PC-3 (cell line): Measurements from ENCODE around the gene MYO1H. TPM values are rescaled to one million over a fixed set of nuclear protein-coding genes. Genes with fewer than 3 reads are reported as not detected.
A peak's percentile ranks its signal among the peaks of the same experiment; 100 is the strongest.

Experiments
- ATAC-seq: fragments of 200-7000 bp; cut with Tn5 transposase; 2 replicates; pipeline ENCODE4 v1.9.1; 2020; ENCODE audit warnings: mild to moderate bottlenecking, moderate library complexity
- BruUV-seq: library from RNA; stranded (reverse); fragments of 400-500 nt; replicated peaks from 2 replicates; lab custom pipeline; 2021; lab: Mats Ljungman, UMichigan
- CTCF ChIA-PET: fragments of 300-600 bp; sonication (Branson Sonifier 250); formaldehyde crosslinking; loops from one replicate; lab custom pipeline; 2022; ENCODE audit warnings: antibody characterized with exemption; lab: Charles Lee
- POLR2A ChIA-PET: fragments of 300-600 bp; sonication (Branson Sonifier 250); formaldehyde crosslinking; loops from one replicate; lab custom pipeline; 2022; ENCODE audit warnings: antibody characterized with exemption; ENCODE audit not compliant: unreplicated experiment; lab: Charles Lee
- DNase-seq: peaks from one replicate; pipeline ENCODE4 v3.0.0-alpha.2; 2015
- H2AFZ ChIP-seq: fragments of 300-600 bp; sonication (generic); 2 replicates; pipeline ENCODE4 v1.6.0; 2016; ENCODE audit warnings: antibody characterized with exemption, low read length
- H3F3A ChIP-seq: fragments of 300-600 bp; sonication (generic); one replicate; pipeline ENCODE4 v1.6.0; 2017; ENCODE audit warnings: antibody characterized with exemption, low read length, control low read depth, mild to moderate bottlenecking; ENCODE audit not compliant: unreplicated experiment
- H3K27ac ChIP-seq: fragments of 300-600 bp; sonication (generic); 2 replicates; pipeline ENCODE4 v1.5.1; 2016; ENCODE audit warnings: mild to moderate bottlenecking, low read length
- H3K27me3 ChIP-seq: fragments of 300-600 bp; sonication (generic); 2 replicates; pipeline ENCODE4 v1.6.1; 2016; ENCODE audit warnings: low read length, mixed read lengths
- H3K36me3 ChIP-seq: fragments of 300-600 bp; sonication (generic); 2 replicates; pipeline ENCODE4 v1.6.1; 2016; ENCODE audit warnings: low read depth, mixed run types, low read length, mixed read lengths
- H3K4me1 ChIP-seq: fragments of 300-600 bp; sonication (generic); 2 replicates; pipeline ENCODE4 v1.5.1; 2016; ENCODE audit warnings: low read length; ENCODE audit not compliant: insufficient read depth
- H3K4me2 ChIP-seq: fragments of 300-600 bp; sonication (generic); 2 replicates; pipeline ENCODE4 v1.6.0; 2016; ENCODE audit warnings: low read length
- H3K4me3 ChIP-seq: fragments of 300-600 bp; sonication (generic); 2 replicates; pipeline ENCODE4 v1.5.1; 2016; ENCODE audit warnings: mild to moderate bottlenecking, low read length, mixed read lengths
- H3K79me2 ChIP-seq: fragments of 300-600 bp; sonication (generic); 2 replicates; pipeline ENCODE4 v1.6.1; 2017; ENCODE audit warnings: low read length, mixed read lengths
- H3K9ac ChIP-seq: fragments of 300-600 bp; sonication (generic); 2 replicates; pipeline ENCODE4 v1.6.0; 2016; ENCODE audit warnings: mild to moderate bottlenecking, low read length
- H3K9me2 ChIP-seq: fragments of 300-600 bp; sonication (generic); replicated peaks from 2 replicates; pipeline ENCODE4 v1.6.1; 2016; ENCODE audit warnings: mixed run types, low read length, mixed read lengths
- H3K9me3 ChIP-seq: fragments of 300-600 bp; sonication (generic); 2 replicates; pipeline ENCODE4 v1.6.1; 2016; ENCODE audit warnings: low read length, mixed read lengths
- H4K20me1 ChIP-seq: fragments of 300-600 bp; sonication (generic); 2 replicates; pipeline ENCODE4 v1.6.1; 2016; ENCODE audit warnings: low read length, mixed read lengths
- CTCF ChIP-seq: fragments of 300-600 bp; sonication (generic); conservative IDR thresholded peaks from 2 replicates; pipeline ENCODE4 v1.5.1; 2017; ENCODE audit warnings: antibody characterized with exemption, low read depth, mild to moderate bottlenecking, low read length
- EZH2 ChIP-seq: fragments of 300-600 bp; sonication (generic); IDR thresholded peaks from one replicate; pipeline ENCODE4 v1.6.1; 2017; ENCODE audit warnings: antibody characterized with exemption, mild to moderate bottlenecking, low read length; ENCODE audit not compliant: unreplicated experiment
- EZH2phosphoT487 ChIP-seq: fragments of 300-600 bp; sonication (generic); IDR thresholded peaks from 2 replicates; pipeline ENCODE4 v1.6.1; 2018; ENCODE audit warnings: mild to moderate bottlenecking, antibody characterized with exemption, low read length, borderline replicate concordance
- intact Hi-C: fragments of 100-400 bp; cut with micrococcal nuclease; formaldehyde crosslinking; loops from 2 replicates; pipeline ENCODE4 v1.9.0; 2023
- total RNA-seq: library from RNA; depleted of rRNA; stranded (reverse); fragments of >200 nt; gene quantifications from 2 replicates; pipeline ENCODE4 v1.2.3, GENCODE V29; 2014

Gene MYO1H
- total RNA-seq, 1 experiment from 2014 or later: not detected

GRCh38 chr12:109461049-109461845, 113.5 kb downstream of the MYO1H start:
- Histone ChIP-seq H3F3A (peaks cover 18% of the 10 kb centered on the region), H3K4me1 (peaks cover 62% of the 10 kb centered on the region), H3K27me3 (no peaks in the 10 kb centered on the region), H3K36me3 (peaks cover 40% of the 10 kb centered on the region), H3K79me2 (peaks cover 78% of the 10 kb centered on the region), H2AFZ (no peak overlapping the region), H3K4me2 (peak overlapping the region; percentile 78), H3K27ac (peak overlapping the region; percentile 85), H3K9me2 (no peaks in the 10 kb centered on the region), H4K20me1 (no peaks in the 10 kb centered on the region), H3K4me3 (peak overlapping the region; percentile 46; the same call in 1 of the 2 replicates), H3K9me3 (no peaks in the 10 kb centered on the region), H3K9ac (peak overlapping the region; percentile 24)
- TF ChIP-seq EZH2phosphoT487: no peak
- no peak for TF ChIP-seq CTCF
- no peak for TF ChIP-seq EZH2
- BruUV-seq: no TSS peak
- CTCF ChIA-PET: interaction anchor here (0.5 kb wide), 1 partner anchor 33 kb away, joined by 4 read pairs; no protein-coding TSS in a partner anchor
- intact Hi-C loops: no loop called here
- peak; percentile 47 for ATAC-seq
- POLR2A ChIA-PET: no interaction called here
- peak; percentile 53 for DNase-seq

GRCh38 chr12:109461846-109462756, 114.4 kb downstream of the MYO1H start:
- DNase-seq: peak; percentile 94
- H3F3A ChIP-seq: peaks cover 18% of the 10 kb centered on the region
- peak overlapping the region; percentile 85 for H3K27ac ChIP-seq
- H3K9ac ChIP-seq: peak overlapping the region; percentile 28
- POLR2A ChIA-PET: interaction anchor here (2.3 kb wide), 1 partner anchor 15 kb away, joined by 14 read pairs; the partner anchor contains the start of genes KCTD10 and UBE3B
- BruUV-seq: no TSS peak
- TF ChIP-seq EZH2phosphoT487 (no peak), EZH2 (no peak), CTCF (no peak)
- H2AFZ ChIP-seq: no peak overlapping the region
- H3K36me3 ChIP-seq: peaks cover 31% of the 10 kb centered on the region
- H3K4me3 ChIP-seq: peak overlapping the region; percentile 46; the same call in 1 of the 2 replicates
- H3K9me2 ChIP-seq: no peaks in the 10 kb centered on the region
- no peaks in the 10 kb centered on the region for H3K27me3 ChIP-seq
- intact Hi-C loops: no loop called here
- ATAC-seq: peak; percentile 74
- H3K9me3 ChIP-seq: no peaks in the 10 kb centered on the region
- CTCF ChIA-PET: interaction anchor here (0.5 to 1.5 kb wide), 2 partner anchors 29 to 31 kb away, joined by 4 to 16 read pairs; no protein-coding TSS in a partner anchor
- peaks cover 60% of the 10 kb centered on the region for H3K4me1 ChIP-seq
- peak overlapping the region; percentile 78 for H3K4me2 ChIP-seq
- H3K79me2 ChIP-seq: peaks cover 86% of the 10 kb centered on the region
- no peaks in the 10 kb centered on the region for H4K20me1 ChIP-seq
